Activated T-helper 1 cell treated with Interleukin-2 at 50 U/mL for 16 hours (primary cell): Measurements from ENCODE around the gene CORO1A.
"Not testable (repeated sequence)": the region's sequence is repeated elsewhere in the genome, so short reads cannot be mapped to it uniquely, and the experiment has no call there.

ENCODE experiments used
- DNase-seq: peaks from one replicate; pipeline ENCODE4 v3.0.0-alpha.2; 2020; ENCODE audit warnings: low read depth

The CORO1A gene

DNA sequence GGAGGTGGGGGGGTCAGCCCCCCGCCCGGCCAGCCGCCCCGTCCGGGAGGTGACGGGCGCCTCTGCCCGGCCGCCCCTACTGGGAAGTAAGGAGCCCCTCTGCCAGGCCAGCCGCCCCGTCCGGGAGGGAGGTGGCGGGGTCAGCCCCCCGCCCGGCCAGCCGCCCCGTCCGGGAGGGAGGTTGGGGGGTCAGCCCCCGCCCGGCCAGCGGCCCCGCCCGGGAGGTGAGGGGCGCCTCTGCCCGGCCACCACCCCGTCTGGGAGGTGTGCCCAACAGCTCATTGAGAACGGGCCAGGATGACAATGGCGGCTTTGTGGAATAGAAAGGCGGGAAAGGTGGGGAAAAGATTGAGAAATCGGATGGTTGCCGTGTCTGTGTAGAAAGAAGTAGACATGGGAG is 13.3 kb upstream of the CORO1A start:
- DNase-seq: not testable (repeated sequence)

GRCh38 chr16:30173054-30173453 is 10.3 kb upstream of the CORO1A start:
- no peak for DNase-seq

DNA sequence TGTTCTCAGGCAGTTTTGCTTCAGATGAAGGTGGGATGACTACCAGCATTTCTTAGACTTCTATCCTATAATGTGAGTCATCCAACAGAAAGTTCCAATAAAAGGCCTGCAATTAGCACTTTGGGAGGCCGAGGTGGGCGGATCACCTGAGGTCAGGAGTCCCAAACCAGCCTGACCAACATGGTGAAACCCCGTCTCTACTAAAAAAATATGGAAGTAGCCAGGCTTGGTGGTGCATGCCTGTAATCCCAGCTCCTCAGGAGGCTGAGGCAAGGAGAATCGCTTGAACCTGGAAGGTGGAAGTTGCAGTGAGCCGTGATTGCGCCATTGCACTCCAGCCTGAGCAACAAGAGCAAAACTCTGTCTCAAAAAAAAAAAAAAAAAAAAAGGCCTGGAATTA is 6.5 kb upstream of the CORO1A start:
- not testable (repeated sequence) for DNase-seq

GRCh38 chr16:30179195-30179594 is 4.2 kb upstream of the CORO1A start:
- DNase-seq: no peak

DNA sequence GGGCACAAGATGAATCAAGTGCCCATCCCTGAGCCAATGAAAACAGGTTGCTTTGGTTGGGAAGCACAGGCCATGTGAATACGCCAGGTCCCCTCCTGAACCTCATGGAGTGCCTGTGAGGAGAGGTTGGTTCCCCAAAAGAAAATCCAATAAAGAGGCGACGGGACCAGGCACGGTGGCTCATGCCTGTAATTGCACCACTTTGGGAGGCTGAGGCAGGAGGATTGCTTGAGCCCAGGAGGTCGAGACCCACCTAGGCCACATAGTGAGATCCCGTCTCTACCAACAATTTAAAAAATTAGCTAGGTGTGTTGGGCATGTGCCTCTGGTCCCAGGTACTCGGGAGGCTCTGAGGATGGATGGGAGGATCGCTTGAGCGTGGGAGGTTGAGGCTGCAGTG is 3.5 kb upstream of the CORO1A start:
- no peak for DNase-seq

DNA sequence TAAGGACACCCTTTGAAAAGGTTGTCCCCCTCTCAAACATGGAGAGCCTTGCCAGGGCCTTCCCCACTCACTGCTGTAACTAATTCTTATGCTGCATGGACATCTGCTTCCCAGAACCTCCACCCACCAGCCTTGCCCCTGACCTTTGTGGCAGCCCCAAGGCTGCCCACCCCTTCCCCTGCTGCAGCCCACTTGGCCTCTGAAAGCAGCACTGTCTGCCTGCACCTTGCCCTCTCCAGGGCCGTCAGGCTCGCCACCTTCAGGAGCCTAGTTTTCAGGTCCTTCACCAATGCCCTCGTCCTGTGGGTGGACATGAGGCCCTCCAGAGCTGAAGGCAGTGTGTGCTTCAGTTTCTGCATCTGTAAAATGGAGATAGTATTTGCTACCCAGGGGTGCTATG is 2.7 kb upstream of the CORO1A start:
- DNase-seq: no peak

GRCh38 chr16:30184096-30184890 is 891 bp downstream of the CORO1A start:
- peak; percentile 74 for DNase-seq

- DNase-seq: peak; percentile 8
These were observed 1.7 kb downstream of the CORO1A start for GRCh38 chr16:30184891-30185682.

DNA sequence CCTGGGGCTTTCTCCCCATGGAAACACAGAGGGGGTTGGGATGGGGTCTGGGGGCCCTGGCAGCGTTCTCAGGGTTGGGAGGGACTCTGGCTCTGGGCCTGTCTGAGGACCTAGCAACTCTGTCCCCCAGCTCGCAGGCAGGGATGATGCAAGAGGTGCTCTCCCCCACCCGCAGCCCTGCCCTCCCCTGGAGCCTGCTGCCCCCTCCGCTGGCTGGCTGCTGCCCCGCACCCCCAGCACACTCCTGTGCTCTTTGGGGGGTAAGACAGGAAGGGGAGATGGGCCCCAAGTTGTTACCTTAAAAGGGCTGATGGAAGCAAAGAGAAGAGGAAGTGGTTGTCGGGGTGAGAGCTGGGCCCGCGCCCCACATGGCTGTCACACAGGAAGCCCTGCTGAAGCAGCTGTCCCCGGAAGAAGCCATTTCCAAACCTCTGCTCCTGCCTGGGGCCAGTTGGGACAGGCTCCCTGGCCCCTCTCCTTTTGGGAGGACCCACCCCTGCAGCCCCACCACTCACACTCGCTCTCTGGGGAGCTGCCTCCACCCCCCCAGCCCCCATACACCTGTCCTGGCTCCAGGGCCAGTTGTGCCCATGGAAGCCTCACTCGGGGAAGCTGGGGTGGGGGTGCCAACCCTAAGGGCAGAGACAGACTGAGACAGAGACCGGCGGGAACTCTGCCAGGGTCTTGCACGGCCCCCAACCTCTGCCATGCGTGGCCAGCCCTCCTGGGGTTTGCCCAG is 2.5 kb downstream of the CORO1A start:
- peak; percentile 75 for DNase-seq

DNA sequence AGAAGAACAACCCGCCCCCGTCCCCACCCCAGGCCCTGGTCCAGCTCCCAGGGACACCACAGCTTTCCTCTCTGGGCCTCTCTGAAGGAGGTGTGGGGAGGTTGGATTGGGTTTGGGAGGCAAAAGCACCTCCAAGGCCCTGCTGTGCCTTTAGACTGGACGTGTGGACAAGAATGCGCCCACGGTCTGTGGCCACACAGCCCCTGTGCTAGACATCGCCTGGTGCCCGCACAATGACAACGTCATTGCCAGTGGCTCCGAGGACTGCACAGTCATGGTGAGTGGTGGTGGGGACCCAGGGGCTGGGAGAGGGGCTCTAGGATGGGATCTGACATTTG is 3.0 kb downstream of the CORO1A start:
- no peak for DNase-seq

GRCh38 chr16:30186782-30187555 is 3.6 kb downstream of the CORO1A start:
- DNase-seq: peak; percentile 78

DNA sequence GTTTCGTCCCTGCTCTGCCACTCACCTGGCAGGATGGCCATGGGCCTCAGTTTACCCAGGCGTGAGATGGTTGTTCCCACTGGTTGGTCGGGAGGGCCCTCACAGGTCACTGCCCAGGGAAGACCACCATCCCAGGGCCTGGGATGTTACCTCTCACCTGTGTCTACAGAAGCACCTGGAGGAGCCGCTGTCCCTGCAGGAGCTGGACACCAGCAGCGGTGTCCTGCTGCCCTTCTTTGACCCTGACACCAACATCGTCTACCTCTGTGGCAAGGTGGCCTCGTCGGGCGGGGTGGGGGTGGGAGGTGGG is 4.1 kb downstream of the CORO1A start:
- no peak for DNase-seq

DNA sequence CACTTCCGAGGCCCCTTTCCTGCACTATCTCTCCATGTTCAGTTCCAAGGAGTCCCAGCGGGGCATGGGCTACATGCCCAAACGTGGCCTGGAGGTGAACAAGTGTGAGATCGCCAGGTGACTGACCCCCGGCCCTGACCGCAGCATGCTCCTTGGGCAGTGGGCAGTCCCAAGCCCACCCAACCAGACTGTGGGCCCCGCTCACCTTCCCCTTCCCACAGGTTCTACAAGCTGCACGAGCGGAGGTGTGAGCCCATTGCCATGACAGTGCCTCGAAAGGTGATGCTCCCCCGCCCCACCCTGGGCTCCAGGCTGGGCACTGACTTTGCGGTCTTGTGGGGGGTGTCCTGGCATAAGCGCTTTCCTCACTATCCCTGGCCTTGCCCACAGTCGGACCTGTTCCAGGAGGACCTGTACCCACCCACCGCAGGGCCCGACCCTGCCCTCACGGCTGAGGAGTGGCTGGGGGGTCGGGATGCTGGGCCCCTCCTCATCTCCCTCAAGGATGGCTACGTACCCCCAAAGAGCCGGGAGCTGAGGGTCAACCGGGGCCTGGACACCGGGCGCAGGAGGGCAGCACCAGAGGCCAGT is 4.7 kb downstream of the CORO1A start:
- DNase-seq: no peak

GRCh38 chr16:30191158-30191557 is 7.8 kb downstream of the CORO1A start:
- not testable (repeated sequence) for DNase-seq

DNA sequence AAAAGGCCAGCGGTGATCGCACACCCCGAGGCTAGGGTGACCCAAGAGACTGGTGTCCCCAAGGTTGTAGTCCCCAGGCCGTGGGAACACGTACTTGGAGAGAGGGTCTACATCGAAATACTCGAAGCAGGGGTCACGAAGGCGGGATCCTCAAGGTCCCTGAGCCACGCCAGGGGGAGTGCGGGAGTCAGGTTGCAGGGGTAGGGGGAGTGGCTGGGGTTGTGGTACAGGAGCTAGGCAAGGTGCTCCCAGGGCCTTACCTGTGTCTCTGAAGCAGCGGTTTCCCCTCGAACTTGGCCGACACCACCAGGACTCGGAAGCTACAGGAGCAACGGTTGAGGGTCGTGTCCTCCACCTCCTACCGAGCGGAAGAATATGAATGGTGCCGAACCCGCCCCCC is 9.7 kb downstream of the CORO1A start:
- DNase-seq: not testable (repeated sequence)

DNA sequence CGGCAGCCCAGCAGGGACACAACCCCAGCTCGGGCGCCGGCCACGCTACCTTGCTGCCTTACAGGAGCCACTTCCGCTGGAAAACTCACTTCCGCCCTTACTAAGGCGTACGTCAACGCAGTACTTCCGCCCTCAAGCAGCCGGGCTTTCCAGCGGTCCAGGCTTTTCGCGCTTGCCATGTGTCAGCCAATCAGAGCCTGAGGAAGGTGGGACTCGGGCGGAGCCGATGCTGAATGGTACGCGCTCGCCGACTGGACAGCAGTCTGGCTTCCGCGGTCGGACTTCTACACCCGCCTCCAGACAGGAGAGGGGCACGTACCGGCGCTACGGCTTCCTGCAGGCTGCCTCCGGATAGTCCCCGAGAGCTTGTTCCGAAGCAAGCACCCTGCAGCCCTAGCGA is 10.2 kb downstream of the CORO1A start, which contains the start of the genes BOLA2B and SLX1A:
BOLA2B (minus strand) TSS at position 52 of the 400 bp plus-strand sequence. CDS start 71 bp downstream, outside the sequence.
SLX1A (plus strand) TSS at position 261 of the 400 bp plus-strand sequence. CDS start 210 bp downstream, outside the sequence.
- DNase-seq: not testable (repeated sequence)

DNA sequence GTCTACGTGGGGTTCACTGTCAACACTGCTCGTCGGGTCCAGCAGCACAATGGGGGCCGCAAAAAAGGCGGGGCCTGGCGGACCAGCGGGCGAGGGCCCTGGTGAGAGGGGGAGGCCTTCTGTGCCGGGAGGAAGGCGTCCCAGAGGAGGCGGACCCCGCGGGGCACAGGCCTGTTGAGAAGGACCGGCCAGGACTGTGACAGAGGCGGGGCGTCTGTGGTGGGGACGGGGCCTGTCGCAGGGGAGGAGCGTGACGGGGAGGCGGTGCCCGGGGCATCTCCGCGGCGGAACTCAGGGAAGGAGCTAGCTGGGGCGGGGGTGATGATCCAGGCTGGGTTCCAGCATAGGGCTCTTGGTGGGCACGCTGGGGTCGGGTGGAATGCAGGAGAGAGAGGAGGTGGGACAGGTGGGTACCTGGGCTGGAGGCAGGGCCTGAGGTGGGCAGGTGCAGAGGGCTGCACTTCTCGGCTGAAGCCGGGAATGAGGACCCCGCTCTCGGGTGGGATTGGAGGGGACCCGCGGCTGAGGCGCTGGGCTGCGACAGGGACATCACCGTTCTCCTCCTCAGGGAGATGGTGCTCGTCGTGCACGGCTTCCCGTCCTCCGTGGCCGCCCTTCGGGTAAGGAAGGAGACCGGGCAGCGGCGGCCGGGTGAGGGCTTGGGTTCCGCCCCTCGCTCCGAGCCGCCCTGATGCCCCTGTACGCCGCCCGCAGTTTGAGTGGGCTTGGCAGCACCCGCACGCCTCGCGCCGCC is 10.9 kb downstream of the CORO1A start:
- not testable (repeated sequence) for DNase-seq

GRCh38 chr16:30197001-30197400 is 13.6 kb downstream of the CORO1A start:
- not testable (repeated sequence) for DNase-seq

DNA sequence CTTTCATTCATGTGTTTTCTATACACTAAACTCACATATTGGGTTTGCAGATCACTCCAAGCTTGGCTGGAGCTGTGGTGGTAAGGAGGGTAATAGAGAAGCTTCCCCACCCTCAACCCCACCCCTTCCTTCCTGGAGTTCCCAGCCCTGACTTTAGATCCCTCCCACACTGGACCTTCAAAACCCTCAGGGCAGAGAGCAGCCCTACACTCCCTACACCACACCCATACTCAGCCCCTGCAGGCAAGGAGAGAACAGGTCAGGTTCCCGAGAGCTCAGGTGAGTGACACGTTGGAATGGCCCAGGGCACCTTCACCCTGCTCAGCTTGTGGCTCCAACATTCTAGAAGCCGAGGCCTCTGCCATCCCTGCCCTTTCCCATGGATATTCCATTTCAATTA is 15.6 kb downstream of the CORO1A start, which contains the start of gene SULT1A3:
SULT1A3 (plus strand) TSS at position 207 of the 400 bp plus-strand sequence. CDS start 1,474 bp downstream, outside the sequence.
- not testable (repeated sequence) for DNase-seq

- DNase-seq: not testable (repeated sequence)
These were observed 16.4 kb downstream of the CORO1A start for GRCh38 chr16:30199608-30200343.
